Fibroblast of the conjunctiva (primary cell): ENCODE data around the gene SLC22A2.

Source experiments
- DNase-seq: peaks from one replicate; pipeline ENCODE4 v3.0.0-alpha.2; 2010; ENCODE audit warnings: low read depth

SLC22A2 gene

DNA sequence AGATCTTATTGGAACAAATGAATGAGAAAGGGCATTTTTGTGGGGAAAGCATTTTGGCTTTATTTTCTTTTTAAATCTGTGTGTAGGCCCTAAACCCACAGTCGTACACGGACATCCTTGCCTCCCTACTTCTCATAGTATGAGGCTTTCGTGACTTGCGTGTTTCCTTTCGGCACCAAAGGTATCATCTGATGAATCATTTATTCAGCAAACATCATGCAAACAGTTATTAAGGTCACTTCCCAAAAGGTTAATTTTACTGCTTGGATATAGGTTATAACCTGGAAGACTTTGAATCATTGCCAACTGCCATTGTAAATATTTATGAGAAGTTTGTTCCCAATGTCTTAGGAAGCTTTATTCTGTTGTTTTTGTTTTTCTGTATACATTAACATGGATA is 15.1 kb upstream of the SLC22A2 start:
- DNase-seq, result no peak

DNA sequence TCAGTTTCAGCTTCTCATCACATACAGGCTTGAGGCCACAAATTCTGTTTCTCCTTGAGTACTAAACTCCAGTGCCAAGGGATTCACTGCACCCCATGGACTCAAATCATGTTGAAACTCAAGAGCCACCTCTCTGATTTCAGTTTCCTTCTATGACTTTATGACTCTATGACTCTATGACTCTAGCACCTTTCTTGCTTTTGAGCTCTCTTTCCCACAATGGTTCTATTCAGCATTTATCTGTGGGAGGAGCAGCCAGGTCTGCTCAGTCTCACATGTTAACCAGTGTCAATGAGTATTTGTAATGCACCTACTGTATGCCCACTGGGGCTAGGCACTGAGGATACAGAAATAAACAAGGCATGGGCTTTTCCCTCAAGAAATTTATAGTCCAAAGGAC is 14.6 kb upstream of the SLC22A2 start:
- DNase-seq, result no peak

DNA sequence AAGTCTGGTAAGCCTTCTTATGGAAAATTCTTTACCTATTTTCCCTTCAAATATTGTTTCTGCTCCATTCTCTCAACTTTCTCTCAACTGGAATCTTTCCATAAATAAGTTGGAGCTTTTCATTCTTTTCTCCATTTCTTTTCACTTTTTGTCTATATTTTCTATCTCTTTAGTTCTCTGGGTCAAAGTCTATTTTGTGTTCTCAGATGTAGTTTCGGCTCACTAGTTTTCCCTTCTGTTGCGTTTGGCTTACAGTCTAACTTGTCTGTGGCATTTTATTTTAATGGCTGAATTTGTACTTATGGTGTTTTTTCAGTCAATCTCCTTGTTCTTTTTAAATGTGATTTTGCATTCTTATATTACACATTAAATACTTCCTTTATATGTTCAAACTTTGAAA is 14.1 kb upstream of the SLC22A2 start:
- DNase-seq, result no peak

DNA sequence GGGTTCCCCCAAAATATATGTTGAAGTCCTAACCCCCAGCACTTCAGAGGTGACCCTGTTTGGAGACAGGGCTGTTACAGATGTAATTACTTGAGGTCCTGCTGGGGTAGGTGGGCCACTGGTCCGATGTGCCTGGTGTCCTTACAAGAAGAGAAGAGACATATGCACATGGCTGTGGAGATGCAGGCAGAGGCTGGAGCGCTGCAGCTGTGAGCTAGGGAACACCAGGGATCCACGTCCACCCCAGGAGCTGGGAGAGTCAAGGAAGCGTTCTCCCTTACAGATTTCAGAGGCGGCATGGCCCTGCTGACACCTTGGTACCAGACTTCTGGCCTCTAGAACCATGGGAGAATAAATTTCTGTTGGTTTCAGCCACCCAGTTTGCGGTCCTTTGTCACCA is 11.7 kb upstream of the SLC22A2 start:
- DNase-seq, result no peak

DNA sequence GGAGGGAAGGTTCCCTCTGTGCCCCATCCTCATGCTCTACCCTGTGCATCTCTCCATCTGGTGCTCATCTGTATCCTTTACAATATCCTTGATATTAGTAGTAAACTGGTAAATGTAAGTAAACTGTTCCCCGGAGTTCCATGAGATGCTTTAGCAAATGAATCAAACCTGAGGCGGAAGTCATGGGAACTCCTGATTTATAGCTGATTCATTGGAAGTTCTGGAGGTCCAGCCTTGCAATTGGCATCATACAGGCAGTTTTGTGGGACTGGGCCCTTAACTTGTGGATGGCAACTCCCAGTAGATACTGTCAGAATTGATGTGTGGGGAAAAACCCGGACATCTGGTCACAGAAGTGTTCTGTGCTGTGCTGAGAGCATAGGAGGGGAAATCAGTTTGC is 11.2 kb upstream of the SLC22A2 start:
- no peak for DNase-seq

DNA sequence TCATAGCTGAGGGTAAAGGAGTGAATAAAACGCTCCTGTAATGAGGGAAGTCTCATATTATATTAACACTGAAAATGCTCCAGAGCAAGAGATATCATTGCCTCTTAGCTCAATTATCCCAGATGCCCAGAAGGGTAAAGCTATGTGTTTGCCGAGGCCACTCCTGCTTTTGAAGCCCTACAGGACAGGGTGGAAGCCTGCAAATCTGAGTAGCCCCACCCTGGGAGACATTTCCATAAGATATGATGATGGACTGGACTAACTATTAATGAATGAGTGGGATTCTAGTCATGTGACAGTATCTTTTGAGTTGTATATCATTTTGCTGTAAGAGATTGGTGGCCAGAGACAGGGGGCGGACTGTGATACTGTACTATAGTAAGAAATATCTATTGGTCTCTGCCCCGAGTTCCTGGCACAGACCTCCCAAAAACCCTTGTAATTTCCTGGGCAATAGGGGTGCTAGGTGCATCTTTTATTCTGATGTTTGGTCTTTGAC is 10.5 kb upstream of the SLC22A2 start:
- no peak for DNase-seq

DNA sequence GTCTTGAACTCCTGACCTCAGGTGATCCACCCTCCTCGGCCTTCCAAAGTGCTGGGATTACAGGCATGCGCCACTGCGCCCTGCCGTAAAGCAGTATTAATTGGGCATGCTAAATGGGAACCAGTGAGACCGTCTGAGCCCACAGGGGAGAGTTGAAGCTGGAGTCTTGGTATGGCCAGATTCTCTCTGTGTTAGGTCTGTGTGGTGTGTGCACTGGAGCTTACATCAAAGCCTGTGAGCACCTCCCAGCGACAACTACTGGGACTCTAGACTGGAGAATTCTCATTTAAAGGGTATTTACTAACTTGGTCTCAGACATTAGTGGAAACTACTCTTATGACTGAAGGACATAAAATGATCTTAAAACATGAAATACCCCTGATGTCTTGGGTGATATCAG is 8.5 kb upstream of the SLC22A2 start:
- no peak for DNase-seq

DNA sequence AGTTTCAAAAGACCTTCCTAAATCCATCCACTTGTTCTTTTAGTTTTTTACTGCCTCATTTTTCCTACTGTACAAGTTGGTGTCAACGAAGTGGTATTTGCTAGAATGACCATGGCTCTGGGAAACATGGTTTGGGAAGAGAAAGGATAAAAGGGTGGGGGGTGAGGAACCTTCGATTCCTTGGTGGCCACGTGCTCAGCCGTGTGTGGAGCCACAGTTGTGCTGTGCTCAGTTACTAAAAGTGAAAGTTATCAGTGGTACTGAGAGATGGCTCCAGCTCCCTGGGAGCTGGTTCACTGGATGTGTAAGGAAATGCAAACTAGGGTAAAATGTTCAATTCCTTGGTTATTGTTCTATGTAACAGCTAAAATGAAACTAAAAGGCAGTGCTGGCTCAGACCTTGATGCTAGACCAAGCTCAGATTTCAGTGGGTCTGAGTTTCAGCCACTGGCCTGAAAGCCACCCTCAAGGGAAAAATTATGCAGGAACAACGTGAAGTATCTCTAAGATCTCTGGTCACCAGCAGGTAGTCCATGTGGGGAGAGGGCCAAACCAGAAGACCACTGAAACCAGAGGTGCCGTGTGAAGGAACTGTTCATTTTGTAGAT is 7.4 kb upstream of the SLC22A2 start:
- DNase-seq, result no peak

DNA sequence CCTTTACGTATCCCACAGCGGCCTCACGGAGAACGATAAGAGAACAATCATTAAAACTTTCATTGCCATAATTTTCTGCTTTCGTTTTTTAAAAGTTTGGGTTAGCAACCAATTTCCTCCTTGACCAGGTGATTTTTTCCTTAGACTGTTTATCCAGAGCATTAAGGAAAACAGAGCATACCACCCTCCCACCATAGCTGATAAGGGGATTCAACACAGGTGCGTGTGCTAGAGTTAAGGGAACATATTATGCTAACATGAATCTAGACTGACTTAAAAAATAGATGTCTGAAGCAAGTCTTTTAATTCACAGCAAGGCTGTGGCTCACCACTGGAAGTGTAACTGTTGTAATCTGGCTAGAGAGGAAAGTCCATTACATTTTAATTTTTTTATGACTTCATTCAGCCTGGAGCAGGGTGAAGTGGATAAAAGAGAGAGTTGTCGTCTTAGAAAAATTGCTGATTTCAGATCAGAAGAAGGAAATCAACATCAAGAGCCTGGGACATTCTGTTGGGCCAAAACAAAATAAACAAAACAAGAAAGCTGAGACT is 5.5 kb upstream of the SLC22A2 start:
- no peak for DNase-seq

DNA sequence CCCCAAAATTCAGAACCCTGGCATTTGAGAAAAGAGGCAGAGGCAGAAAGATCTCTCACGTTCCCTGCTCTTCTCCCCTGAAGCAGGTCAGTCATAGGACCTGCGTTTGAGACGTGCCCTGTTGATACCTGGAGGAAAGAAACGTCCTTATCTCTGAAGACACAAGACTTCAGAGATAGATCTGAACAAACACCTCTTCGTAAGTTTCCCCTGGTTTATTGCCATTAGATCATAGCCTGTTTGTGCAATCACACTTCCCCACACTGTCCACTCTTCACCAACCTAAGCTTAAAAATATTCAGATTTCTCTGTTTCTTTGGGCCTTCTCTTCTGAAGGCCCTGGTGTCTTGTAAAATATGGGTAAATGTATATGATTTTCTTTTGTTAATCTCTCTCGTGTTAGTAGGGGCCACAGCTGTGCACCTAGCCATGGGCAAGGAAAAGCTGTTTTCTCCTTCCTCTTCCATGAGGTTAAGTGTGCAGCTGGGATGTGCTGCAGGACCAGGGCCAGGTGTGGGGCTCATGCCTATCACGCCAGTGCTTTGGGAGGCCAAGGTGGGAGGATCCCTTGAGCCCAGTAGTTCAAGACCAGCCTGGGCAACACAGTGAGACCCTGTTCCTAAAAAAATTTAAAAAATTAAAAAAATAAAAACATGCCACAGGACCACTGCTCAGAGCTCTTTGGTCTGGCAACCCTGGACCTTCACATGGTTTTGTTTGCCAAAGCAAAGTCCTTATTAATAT is 4.7 kb upstream of the SLC22A2 start:
- no peak for DNase-seq

DNA sequence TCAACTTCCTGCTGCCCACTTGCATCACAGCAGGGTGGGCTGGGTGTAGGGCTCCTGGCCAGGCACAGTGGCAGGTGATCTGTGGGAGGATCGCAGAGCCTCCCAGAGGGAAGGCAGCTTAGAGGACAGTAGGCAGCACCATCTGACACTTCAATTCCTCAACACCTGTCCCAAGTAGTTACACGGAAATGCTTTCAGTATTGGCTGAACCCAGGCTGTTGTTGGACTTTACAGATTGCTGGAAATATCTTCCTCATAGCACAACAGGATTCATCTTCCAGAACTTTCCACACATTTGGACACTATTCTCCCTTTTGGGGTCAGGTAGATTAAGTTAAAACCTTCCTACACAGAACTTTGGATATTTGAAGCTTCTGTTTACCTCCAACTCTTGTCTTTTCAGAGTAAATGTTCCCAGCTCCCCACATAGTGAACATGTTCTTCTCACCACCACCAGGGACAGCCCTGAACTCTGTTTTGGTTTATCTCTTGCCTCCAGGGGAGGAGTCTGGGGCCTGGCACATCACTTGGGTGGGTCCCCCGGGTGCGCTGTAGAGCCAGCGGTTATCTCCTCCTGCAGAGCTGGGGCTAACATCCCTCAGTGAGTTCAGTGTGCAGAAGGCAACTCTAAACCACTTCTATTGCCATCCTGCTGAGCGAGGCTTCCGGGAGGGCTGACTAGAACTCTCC is 3.5 kb upstream of the SLC22A2 start:
- no peak for DNase-seq

DNA sequence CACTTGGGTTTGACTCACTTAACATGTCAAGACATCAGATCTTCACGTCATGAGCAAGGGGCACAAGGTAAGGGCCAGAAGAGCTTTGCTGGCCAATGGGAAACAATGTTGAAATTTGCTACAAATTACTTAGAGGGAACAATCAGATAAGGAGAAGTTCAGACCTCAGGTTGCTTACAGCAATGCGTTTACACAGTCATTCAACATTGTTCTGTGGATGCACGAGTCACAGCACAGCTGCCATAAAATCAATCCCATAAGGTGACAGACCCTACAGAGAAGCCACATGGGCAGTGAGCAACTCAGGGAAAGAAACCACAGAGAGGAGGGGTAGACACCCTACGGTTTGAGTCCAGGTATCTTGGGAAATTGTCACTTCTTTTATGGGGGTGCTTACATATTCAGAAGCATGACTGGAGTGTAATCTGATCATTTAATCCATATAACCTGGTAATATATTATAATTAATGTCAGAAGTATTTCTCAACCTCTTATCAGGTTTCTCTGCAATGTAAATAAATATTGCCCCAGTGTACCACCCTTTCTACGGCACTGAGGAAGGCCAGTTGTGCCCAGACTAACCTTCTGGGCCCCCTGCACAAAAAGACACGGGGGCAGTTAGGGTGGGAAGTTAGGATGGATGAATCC is 2.3 kb upstream of the SLC22A2 start:
- DNase-seq, result no peak

DNA sequence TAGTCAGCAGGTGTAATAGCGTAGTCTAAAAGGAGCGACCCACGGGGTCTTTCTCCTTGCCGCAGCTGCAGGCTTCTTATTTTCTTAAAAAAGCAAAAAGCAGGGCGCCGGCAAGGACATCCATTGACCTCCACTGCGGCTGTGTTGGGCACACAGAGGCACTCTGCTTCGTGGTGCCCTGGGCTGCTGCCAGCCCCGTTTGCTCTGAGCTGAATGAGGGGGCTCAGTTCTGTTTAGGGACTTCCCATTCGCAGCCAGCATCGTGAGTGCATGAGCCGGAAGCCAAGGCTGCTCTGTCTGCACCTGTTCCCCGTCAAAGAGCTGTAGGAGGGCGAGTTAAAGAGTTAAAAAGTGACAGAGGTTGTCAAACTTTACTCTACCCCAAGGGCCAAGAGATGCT is 1.7 kb upstream of the SLC22A2 start:
- DNase-seq, result no peak

DNA sequence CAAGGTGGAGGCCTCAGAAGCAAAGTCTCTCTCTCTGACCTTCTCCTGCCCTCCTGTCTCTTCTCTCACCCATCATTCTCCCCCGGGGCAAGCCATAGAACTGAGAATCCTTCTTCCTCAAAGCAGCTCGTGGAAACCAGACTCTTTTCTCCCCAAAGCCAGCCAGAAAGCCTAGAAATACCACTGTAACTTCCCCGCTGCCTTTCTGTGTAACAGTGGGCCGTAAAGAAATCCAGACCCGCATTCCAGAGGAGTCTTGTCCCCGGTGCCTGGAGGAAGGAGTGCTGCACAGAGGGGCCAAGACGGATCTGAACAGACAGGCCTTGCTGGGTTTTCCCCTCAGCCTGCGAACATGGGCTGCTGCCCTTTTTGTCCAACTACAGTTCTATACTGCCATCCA is 977 bp upstream of the SLC22A2 start:
- DNase-seq, result no peak

DNA sequence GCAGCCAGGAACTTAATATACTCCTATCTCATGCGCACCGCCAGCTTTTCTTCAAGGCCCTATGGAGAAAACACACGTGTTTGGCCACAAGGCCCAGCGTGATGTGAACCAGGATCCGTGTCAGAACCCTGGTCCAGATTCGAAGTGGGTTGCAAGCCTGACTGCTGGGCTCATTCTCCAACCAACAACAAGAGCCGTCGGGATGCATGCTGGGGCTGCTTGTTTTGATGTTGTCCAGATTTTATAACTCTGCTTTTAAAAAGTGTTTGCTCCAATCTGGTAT is 463 bp upstream of the SLC22A2 start:
- DNase-seq, result no peak

DNA sequence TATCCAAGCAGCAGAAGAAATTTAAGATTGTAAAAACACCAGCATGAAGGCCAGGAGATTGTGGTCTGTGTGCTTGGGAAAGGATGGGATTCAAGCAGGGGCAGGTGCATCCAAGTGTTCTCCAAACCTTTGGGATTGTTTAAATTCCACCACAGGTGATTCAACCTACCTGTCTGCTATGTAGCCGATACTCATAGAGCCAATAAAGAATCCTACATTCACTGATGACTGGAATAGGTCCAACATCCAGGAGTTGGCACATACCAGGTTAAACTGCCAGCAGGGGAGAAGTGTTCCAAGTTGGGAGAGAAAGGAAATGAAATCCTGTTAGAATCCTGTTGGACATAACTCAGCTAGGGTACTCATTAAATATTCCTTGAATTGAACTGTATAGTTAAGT is 2.2 kb downstream of the SLC22A2 start:
- no peak for DNase-seq

DNA sequence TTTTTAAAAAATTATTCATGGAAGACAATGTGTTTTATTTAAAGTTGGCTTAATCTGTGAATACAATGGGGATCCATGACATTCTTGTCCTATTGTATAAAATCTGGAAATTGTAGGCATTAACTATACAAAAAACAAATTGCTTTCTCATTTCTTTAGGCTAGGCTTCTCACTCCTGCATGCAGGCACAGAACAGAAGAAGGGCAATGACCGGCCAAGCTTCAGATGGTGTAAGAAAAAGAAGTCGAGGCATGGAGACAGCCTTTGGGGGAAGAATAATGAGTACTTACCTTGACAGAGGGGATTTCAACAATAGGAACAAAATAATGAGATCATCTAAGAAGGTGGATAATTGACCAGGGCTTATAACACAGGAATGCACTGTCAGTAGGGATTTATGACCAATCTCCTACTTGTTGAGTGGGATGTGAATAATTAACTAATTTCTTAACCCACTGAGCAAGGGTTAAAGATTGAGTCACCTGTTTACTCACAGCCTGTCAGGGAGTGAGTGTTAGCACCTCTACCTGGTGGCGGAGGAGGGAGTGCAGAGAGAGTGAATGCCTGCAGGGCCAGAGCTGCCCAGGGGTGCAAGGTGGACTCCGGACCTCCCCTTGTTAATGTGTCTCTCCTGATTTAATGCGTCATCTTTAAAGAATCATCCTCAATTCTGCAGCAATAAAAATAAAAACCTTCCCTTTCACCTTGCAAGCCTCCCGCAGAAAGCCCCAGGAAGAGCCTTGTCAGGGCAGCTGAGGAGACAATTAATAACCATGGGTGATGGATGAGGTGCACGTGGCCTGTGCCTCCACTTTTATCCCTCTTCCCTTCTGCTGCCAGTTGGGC is 3.9 kb downstream of the SLC22A2 start:
- DNase-seq, result no peak

DNA sequence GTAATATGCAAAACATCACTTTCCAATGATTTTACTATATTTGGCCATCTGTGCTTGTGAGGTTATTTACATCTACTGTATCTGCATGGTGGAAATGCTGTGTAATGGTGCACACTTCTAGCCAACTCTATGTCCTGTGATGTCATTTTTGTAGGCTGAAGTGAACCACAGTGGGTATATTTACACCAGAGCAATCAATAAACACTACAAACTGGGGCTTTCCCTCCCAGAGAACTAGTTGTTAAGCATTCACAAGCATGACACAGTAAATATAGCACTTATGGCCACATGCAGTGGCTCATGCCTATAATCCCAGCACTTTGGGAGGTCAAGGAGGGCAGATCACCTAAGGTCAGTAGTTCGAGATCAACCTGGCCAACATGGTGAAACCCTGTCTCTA is 4.9 kb downstream of the SLC22A2 start:
- no peak for DNase-seq

DNA sequence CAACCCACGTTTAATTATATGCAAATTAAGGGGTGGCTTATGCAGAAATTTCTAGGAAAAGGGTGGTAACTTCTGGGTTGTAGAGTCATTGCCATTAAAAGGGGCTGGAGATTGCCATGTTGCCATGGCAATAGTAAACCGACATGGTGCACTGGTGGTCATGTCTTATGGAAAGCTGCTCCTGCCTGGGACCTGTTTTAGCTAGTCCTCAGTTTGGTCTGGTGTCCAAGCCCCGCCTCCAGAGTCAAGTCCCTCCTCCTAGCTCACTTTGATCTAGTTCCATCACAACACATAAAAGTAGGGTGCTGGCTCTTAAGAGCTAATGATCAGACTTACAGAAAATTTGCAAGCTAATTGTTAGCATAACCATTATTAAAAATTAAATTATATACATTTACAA is 5.3 kb downstream of the SLC22A2 start:
- no peak for DNase-seq

DNA sequence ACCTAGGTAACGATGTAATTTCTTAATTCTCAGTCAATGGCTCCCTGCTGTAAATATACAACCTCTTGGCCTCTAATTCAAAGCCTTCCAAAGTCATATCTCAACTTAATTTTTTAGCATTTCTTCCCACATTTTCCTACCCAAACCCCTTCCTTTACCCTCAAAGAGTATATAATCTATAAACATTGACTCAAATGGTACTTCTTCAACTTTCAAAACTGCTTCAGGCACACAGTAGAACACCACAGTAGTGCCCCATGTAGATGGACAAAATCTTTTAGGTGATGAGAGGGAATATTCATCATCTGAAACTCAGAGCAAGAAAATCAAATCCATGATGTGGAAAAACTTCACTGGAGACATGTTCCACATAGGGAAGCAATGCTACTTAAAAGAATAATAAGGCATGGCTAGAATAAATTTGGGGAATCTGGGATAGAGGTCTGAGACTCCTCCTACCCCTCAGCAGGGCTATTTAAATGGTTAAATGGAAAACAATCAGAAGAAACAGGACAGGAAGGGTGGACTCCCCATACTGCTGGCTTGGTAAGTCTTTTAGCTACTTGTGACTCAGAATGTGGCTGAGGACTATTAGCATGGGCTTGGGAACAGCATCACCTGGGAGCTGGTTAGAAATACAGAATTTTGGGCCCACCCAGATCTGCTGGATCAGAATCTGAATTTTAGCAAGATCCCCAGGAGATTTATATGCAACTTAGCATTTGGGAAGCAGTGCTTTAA is 6.4 kb downstream of the SLC22A2 start:
- no peak for DNase-seq

DNA sequence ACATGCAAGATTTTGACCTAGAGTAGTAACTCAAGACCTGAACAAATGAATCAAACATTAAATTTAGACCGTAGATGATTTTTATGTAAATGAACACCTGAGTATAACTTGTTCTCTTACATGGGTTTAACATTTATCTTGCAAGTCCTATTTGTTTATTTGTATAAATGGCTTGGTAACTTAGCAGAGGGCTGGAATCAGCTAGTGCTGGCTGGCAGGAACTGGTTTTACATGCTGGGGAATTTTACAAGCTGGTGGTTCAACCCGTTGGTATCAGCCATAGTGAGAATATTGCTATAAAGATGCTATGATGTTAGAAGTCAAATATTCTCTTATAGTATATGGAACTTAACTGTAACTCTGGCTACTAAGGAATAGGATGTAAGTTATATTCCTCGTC is 8.9 kb downstream of the SLC22A2 start:
- DNase-seq, result no peak
